T-cell (primary cell): Measurements from ENCODE around the gene RBM15B. TPM values are rescaled to one million over a fixed set of nuclear protein-coding genes. Genes with fewer than 3 reads are reported as not detected.

Experiments used
- ATAC-seq, 4 experiments: fragments of 200-7000 bp in 3 of 4; fragments of 150-1000 bp in 1 of 4; cut with Tn5 transposase; replicated peaks in 1 of 4; 1 replicate in 3 of 4; 2 replicates in 1 of 4; pipeline ENCODE4 v1.10.0; 2021; ENCODE audit warnings: moderate library complexity in 3 of 4, mild to moderate bottlenecking in 2 of 4, moderate number of reproducible peaks in 1 of 4
- CTCF ChIA-PET, 2 donors: fragments of 300-600 bp; sonication (Branson Sonifier 250); formaldehyde crosslinking; loops; one replicate each; lab custom pipeline; 2022; ENCODE audit warnings: antibody characterized with exemption in 2 of 2; lab: Charles Lee
- POLR2A ChIA-PET, 2 donors: fragments of 300-600 bp; sonication (Branson Sonifier 250); formaldehyde crosslinking; loops; one replicate each; lab custom pipeline; 2022; ENCODE audit warnings: antibody characterized with exemption in 2 of 2; lab: Charles Lee
- DNase-seq, 35 experiments: peaks; one replicate each; pipeline versions ENCODE4 v3.0.0 to v3.0.0-alpha.2; 2013 to 2023
- H3K27ac ChIP-seq: one replicate; pipeline ENCODE4 v1.5.1; 2013; ENCODE audit warnings: low read length
- H3K27me3 ChIP-seq, 2 experiments: replicated peaks in 1 of 2; 1 replicate in 1 of 2; 2 replicates in 1 of 2; pipeline versions ENCODE4 v1.6.1 to v1.7.0; 2013; ENCODE audit warnings: low read length in 1 of 2, mixed read lengths in 1 of 2; ENCODE audit not compliant: control insufficient read depth in 2 of 2, insufficient read depth in 2 of 2; ENCODE audit errors: extremely low read depth in 1 of 2
- H3K36me3 ChIP-seq, 2 donors: 1 replicate in 1 of 2; 2 replicates in 1 of 2; pipeline versions ENCODE4 v1.6.1 to v1.7.0; 2013; ENCODE audit warnings: low read length in 1 of 2; ENCODE audit not compliant: control insufficient read depth in 2 of 2, insufficient read depth in 1 of 2; ENCODE audit errors: extremely low read depth in 1 of 2
- H3K4me1 ChIP-seq, 2 experiments: 1 replicate in 1 of 2; 2 replicates in 1 of 2; pipeline versions ENCODE4 v1.6.1 to v1.7.0; 2013; ENCODE audit warnings: low read length in 2 of 2, mixed read lengths in 1 of 2; ENCODE audit not compliant: insufficient read depth in 2 of 2, control insufficient read depth in 1 of 2; ENCODE audit errors: extremely low read depth in 1 of 2
- H3K4me3 ChIP-seq, 2 donors: 1 replicate in 1 of 2; 2 replicates in 1 of 2; pipeline versions ENCODE4 v1.5.1 to v1.7.0; 2013; ENCODE audit warnings: mild to moderate bottlenecking in 2 of 2, low read length in 1 of 2, moderate library complexity in 1 of 2; ENCODE audit not compliant: control insufficient read depth in 1 of 2; ENCODE audit errors: extremely low read depth in 1 of 2
- H3K9me3 ChIP-seq: 2 replicates; pipeline ENCODE4 v1.7.0; 2013
- H3K27ac Mint-ChIP-seq, 2 donors: one replicate each; pipeline ENCODE4 v1.8.0; 2020 to 2021; ENCODE audit warnings: mild to moderate bottlenecking in 2 of 2, mixed read lengths in 2 of 2
- H3K27me3 Mint-ChIP-seq, 2 donors: one replicate each; pipeline ENCODE4 v1.8.0; 2021 to 2022; ENCODE audit warnings: mixed read lengths in 2 of 2
- H3K36me3 Mint-ChIP-seq: one replicate; pipeline ENCODE4 v1.8.0; 2021; ENCODE audit warnings: mixed read lengths
- H3K4me1 Mint-ChIP-seq, 3 donors: one replicate each; pipeline ENCODE4 v1.8.0; 2020 to 2022; ENCODE audit warnings: mixed read lengths in 3 of 3, mild to moderate bottlenecking in 1 of 3
- H3K4me3 Mint-ChIP-seq, 3 donors: one replicate each; pipeline ENCODE4 v1.8.0; 2020 to 2022; ENCODE audit warnings: mild to moderate bottlenecking in 3 of 3, mixed read lengths in 3 of 3, moderate library complexity in 3 of 3
- H3K9me3 Mint-ChIP-seq, 3 donors: one replicate each; pipeline ENCODE4 v1.8.0; 2020 to 2022; ENCODE audit warnings: mixed read lengths in 3 of 3
- WGBS: methylation state at CpG from one replicate; pipeline ENCODE4 v1.1.5; 2013; ENCODE audit warnings: missing lambda C conversion rate; ENCODE audit not compliant: insufficient coverage; 5-methylcytosine and 5-hydroxymethylcytosine counted together
- total RNA-seq, 35 experiments: library from RNA in 6 of 35; stranded (reverse) in 6 of 35; fragments of 120-200 nt in 1 of 35; gene quantifications; one replicate each; pipeline versions ENCODE4 v1.2.1 to v1.2.4 and lab custom pipeline; 2013 to 2026

Gene RBM15B
- total RNA-seq, 5 donors from 2014 or later (not counting 1 experiment from before 2014, with no cell fraction given) = 29.2 to 41.3 (median 38.4) TPM

GRCh38 chr3:51436998-51437639 lies 46.0 kb downstream of the RBM15B start:
- CTCF ChIA-PET = interaction anchor here in 1 of 2 donors (0.7 kb wide), 2 partner anchors 228 to 583 kb away, joined by 5 to 6 read pairs; no protein-coding TSS in a partner anchor
- Histone ChIP-seq H3K4me3 (no peak overlapping the region), H3K4me1 (peaks cover 0 to 3% of the 10 kb centered on the region in 2 experiments), H3K36me3 (peaks cover 0 to 49% of the 10 kb centered on the region in 2 donors), H3K27ac (no peak overlapping the region), H3K27me3 (no peaks in the 10 kb centered on the region), H3K9me3 (no peaks in the 10 kb centered on the region)
- WGBS = 100% methylated on average over 2 of the region's 8 CpGs
- H3K27ac Mint-ChIP-seq = no peak overlapping the region
- H3K9me3 Mint-ChIP-seq = no peaks in the 10 kb centered on the region
- peaks cover 14 to 21% (median 17%) of the 10 kb centered on the region in 3 donors for H3K4me1 Mint-ChIP-seq
- H3K27me3 Mint-ChIP-seq = no peaks in the 10 kb centered on the region
- ATAC-seq (no peak), DNase-seq (no peak)
- POLR2A ChIA-PET = interaction anchor here in 1 of 2 donors (0.7 kb wide), 1 partner anchor 342 kb away, joined by 3 read pairs; the partner anchor contains the start of gene IQCF6
- peaks cover 36% of the 10 kb centered on the region for H3K36me3 Mint-ChIP-seq
- H3K4me3 Mint-ChIP-seq = no peak overlapping the region

GRCh38 chr3:51441282-51442030 lies 50.4 kb downstream of the RBM15B start:
- H3K9me3 ChIP-seq = no peaks in the 10 kb centered on the region
- peaks cover 0 to 32% of the 10 kb centered on the region in 2 donors for H3K36me3 ChIP-seq
- Mint-ChIP-seq H3K4me3 (no peak overlapping the region), H3K9me3 (no peaks in the 10 kb centered on the region), H3K36me3 (peaks cover 23% of the 10 kb centered on the region), H3K4me1 (peaks cover 18 to 22% (median 20%) of the 10 kb centered on the region in 3 donors), H3K27me3 (no peaks in the 10 kb centered on the region), H3K27ac (peak overlapping the region; percentile 77 to 91)
- WGBS = no CpG with 5 or more reads among the region's 8 CpGs
- ChIA-PET CTCF (interaction anchor here (0.5 to 0.6 kb wide), 3 partner anchors 39 to 249 kb away, joined by 3 to 11 read pairs (median 4); no protein-coding TSS in a partner anchor), POLR2A (interaction anchor here in 1 of 2 donors (0.6 kb wide), 1 partner anchor 241 kb away, joined by 3 read pairs; no protein-coding TSS in a partner anchor)
- H3K27ac ChIP-seq = no peak overlapping the region
- DNase-seq = peak in 1 of 35 experiments; percentile 7
- H3K4me3 ChIP-seq = no peak overlapping the region
- no peak for ATAC-seq
- H3K4me1 ChIP-seq = peaks cover 0 to 8% of the 10 kb centered on the region in 2 experiments
- H3K27me3 ChIP-seq = no peaks in the 10 kb centered on the region

- Histone ChIP-seq H3K4me3 (no peak overlapping the region), H3K27me3 (no peaks in the 10 kb centered on the region), H3K27ac (no peak overlapping the region), H3K36me3 (peaks cover 0 to 10% of the 10 kb centered on the region in 2 donors), H3K4me1 (peaks cover 0 to 9% of the 10 kb centered on the region in 2 experiments), H3K9me3 (no peaks in the 10 kb centered on the region)
- CTCF ChIA-PET = interaction anchor here in 1 of 2 donors (2.8 kb wide), 1 partner anchor 11 kb away, joined by 15 read pairs; no protein-coding TSS in a partner anchor
- Mint-ChIP-seq H3K9me3 (peaks cover 0 to 6% (median 0%) of the 10 kb centered on the region in 3 donors), H3K27ac (no peak overlapping the region), H3K4me1 (peaks cover 34 to 49% (median 41%) of the 10 kb centered on the region in 3 donors), H3K27me3 (no peaks in the 10 kb centered on the region), H3K36me3 (peaks cover 39% of the 10 kb centered on the region), H3K4me3 (no peak overlapping the region)
- POLR2A ChIA-PET = no interaction called here
- ATAC-seq (no peak), DNase-seq (no peak)
- WGBS = no CpG with 5 or more reads among the region's 4 CpGs
Measured at GRCh38 chr3:51445544-51446280, 54.6 kb downstream of the RBM15B start.

Other genes starting within 250 kb of the RBM15B start
- gene MANF, start 6.0 kb upstream of the RBM15B start, total RNA-seq = 10 to 100 TPM; 36.4 to 71.9 (median 56.7) TPM
- gene DCAF1, start 108.7 kb downstream of the RBM15B start, total RNA-seq = 10 to 100 TPM; 25.4 to 36.7 (median 34.6) TPM
- gene RAD54L2, start 147.4 kb downstream of the RBM15B start, total RNA-seq = 10 to 100 TPM; 35.9 to 42.8 (median 39.7) TPM